Neutrophil (primary cell): ENCODE results near the gene TM2D1.
A peak's percentile ranks its signal among the peaks of the same experiment; 100 is the strongest.

Experiments used
- H3K27ac ChIP-seq: fragments of 200-600 bp; sonication (generic); 2 replicates; pipeline ENCODE4 v1.5.1; 2016; ENCODE audit warnings: mild to moderate bottlenecking, moderate library complexity
- H3K27me3 ChIP-seq: fragments of 200-600 bp; sonication (generic); 2 replicates; pipeline ENCODE4 v1.6.0; 2016; ENCODE audit warnings: mild to moderate bottlenecking
- H3K36me3 ChIP-seq: fragments of 200-600 bp; sonication (generic); 2 replicates; pipeline ENCODE4 v1.5.1; 2017
- H3K4me1 ChIP-seq, 2 experiments: fragments of 200-600 bp in 1 of 2; sonication (generic) in 1 of 2; 1 replicate in 1 of 2; 2 replicates in 1 of 2; pipeline versions ENCODE4 v1.5.1 to v1.6.1; 2013 to 2016; ENCODE audit warnings: low read depth in 1 of 2, low read length in 1 of 2, mild to moderate bottlenecking in 1 of 2, moderate library complexity in 1 of 2; ENCODE audit not compliant: control insufficient read depth in 1 of 2, insufficient read depth in 1 of 2
- H3K4me3 ChIP-seq, 2 experiments: fragments of 200-600 bp in 1 of 2; sonication (generic) in 1 of 2; 1 replicate in 1 of 2; 2 replicates in 1 of 2; pipeline ENCODE4 v1.5.1; 2013 to 2016; ENCODE audit warnings: low read depth in 1 of 2, low read length in 1 of 2, mild to moderate bottlenecking in 1 of 2, moderate library complexity in 1 of 2
- H3K9me3 ChIP-seq: fragments of 200-600 bp; sonication (generic); 2 replicates; pipeline ENCODE4 v1.5.1; 2016
- CTCF ChIP-seq: fragments of 200-600 bp; sonication (generic); IDR thresholded peaks from 2 replicates; pipeline ENCODE4 v1.5.1; 2016; ENCODE audit warnings: antibody characterized with exemption

TM2D1 gene

GRCh38 chr1:61743716-61744580 is 19.0 kb upstream of the TM2D1 start:
- H3K27ac ChIP-seq = no peak overlapping the region
- peaks cover 7 to 15% of the 10 kb centered on the region in 2 experiments for H3K4me1 ChIP-seq
- H3K9me3 ChIP-seq = no peaks in the 10 kb centered on the region
- H3K4me3 ChIP-seq = no peak overlapping the region
- H3K27me3 ChIP-seq = peaks cover 34% of the 10 kb centered on the region
- no peaks in the 10 kb centered on the region for H3K36me3 ChIP-seq
- TF ChIP-seq CTCF = no peak

DNA sequence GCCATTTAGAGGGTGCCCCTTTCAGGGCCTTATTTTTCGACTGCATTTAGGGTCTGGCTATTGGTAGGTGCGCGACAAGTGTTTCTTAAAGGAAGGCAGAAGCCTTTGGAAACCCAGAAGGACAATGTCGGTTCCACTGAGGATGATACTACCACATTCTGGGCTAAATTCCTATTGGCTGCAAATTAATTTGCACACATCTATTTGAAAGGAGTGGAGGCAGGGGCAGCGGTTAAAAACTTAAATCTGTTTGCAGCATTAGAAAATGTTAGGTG is 18.4 kb upstream of the TM2D1 start:
- TF ChIP-seq CTCF = no peak
- no peak overlapping the region for H3K4me3 ChIP-seq

GRCh38 chr1:61742620-61743430 is 17.9 kb upstream of the TM2D1 start:
- no peak overlapping the region for H3K27ac ChIP-seq
- H3K9me3 ChIP-seq = no peaks in the 10 kb centered on the region
- no peak for TF ChIP-seq CTCF

More for the DNA sequence above, 18.4 kb upstream of the TM2D1 start:
- Histone ChIP-seq H3K27ac (no peak overlapping the region), H3K36me3 (no peaks in the 10 kb centered on the region), H3K4me1 (peaks cover 7 to 15% of the 10 kb centered on the region in 2 experiments), H3K27me3 (peaks cover 34% of the 10 kb centered on the region), H3K9me3 (no peaks in the 10 kb centered on the region)

DNA sequence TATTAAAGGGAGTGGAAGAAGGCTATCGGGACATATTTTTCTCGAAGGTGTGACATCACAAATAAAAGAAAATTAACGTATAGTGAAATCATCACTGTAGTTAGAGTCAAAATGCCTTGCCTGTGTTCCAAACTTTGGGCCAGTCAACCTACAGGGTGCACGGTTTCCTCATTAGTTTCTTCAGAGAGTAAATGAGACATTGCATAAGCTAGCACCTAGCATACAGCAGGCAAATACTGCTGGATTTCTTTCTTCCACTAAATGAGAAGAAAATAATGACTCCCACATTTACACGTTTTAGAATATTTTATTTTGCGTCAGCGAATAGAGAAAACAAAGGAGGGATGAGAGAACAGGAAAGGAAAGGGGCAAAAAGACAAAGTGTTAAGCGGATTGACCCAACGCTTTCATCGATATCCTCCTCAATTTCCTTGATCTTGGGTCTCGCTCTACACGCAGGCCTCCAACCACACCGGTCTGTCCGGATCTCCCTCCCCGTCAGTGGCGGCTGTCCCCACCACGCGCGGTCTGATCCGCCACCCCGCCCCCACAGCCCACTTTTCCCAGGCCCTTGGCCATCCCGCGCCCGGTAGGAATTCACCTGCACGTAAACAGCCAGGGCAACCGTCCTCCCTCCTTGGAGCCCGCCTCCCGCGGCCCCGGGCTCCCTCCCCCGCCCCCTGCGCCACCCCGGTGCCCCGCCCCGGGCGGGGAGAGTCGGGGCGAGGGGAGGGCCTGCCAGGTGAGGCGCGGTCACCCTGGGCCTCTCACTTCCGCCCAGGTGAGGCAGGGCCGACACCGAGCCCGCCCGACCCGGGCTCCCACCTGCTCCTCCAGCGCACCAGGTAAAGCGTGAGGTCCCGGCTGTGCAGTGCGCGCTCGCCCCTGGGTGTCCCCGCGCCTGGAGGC is 17.0 kb upstream of the TM2D1 start, which contains the start of gene PATJ:
Gene PATJ (plus strand): TSS at position 770 of the 909 bp plus-strand sequence. CDS start 20,413 bp downstream, outside the sequence.
- H3K27ac ChIP-seq = no peak within 1 kb of the TSS
- no peaks in the 10 kb centered on the region for H3K36me3 ChIP-seq
- no peak for TF ChIP-seq CTCF
- H3K4me3 ChIP-seq = peak within 1 kb of the TSS; percentile 61 to 90
- H3K4me1 ChIP-seq = peaks cover 7 to 15% of the 10 kb centered on the region in 2 experiments
- peaks cover 34% of the 10 kb centered on the region for H3K27me3 ChIP-seq
- no peaks in the 10 kb centered on the region for H3K9me3 ChIP-seq

More at GRCh38 chr1:61742620-61743430, 17.9 kb upstream of the TM2D1 start:
- Histone ChIP-seq H3K4me1 (peaks cover 7 to 15% of the 10 kb centered on the region in 2 experiments), H3K4me3 (peak overlapping the region; percentile 61 to 90), H3K36me3 (no peaks in the 10 kb centered on the region), H3K27me3 (peaks cover 34% of the 10 kb centered on the region)
